NCI-H526 (cell line): Measurements from ENCODE around the gene WFDC2.
"Not testable (repeated sequence)": the region's sequence is repeated elsewhere in the genome, so short reads cannot be mapped to it uniquely, and the experiment has no call there.

ENCODE experiments used
- DNase-seq, 2 experiments: peaks; one replicate each; lab custom pipeline; 2025; lab: John Stamatoyannopoulos, UW

Gene WFDC2

DNA sequence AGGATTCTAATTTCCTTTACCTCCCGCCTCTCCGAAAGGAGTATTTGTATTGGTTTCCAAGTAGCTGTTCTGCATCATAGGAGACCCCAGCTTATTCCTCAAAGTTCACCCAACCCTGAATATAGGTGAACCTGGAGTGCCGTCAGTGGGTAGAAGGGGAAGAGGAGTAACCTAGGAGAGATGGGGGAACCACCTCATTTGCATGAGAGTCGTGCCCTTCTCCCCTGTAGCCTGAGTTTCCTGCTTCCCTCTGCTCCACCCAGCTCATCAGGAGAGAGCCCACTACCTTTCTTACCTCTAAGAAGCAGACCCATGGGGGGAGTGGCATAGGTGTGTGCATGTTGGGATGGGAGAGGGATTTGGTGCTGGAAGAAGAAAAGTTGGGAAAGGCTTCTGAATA lies 17.3 kb upstream of the WFDC2 start:
- DNase-seq = no peak

DNA sequence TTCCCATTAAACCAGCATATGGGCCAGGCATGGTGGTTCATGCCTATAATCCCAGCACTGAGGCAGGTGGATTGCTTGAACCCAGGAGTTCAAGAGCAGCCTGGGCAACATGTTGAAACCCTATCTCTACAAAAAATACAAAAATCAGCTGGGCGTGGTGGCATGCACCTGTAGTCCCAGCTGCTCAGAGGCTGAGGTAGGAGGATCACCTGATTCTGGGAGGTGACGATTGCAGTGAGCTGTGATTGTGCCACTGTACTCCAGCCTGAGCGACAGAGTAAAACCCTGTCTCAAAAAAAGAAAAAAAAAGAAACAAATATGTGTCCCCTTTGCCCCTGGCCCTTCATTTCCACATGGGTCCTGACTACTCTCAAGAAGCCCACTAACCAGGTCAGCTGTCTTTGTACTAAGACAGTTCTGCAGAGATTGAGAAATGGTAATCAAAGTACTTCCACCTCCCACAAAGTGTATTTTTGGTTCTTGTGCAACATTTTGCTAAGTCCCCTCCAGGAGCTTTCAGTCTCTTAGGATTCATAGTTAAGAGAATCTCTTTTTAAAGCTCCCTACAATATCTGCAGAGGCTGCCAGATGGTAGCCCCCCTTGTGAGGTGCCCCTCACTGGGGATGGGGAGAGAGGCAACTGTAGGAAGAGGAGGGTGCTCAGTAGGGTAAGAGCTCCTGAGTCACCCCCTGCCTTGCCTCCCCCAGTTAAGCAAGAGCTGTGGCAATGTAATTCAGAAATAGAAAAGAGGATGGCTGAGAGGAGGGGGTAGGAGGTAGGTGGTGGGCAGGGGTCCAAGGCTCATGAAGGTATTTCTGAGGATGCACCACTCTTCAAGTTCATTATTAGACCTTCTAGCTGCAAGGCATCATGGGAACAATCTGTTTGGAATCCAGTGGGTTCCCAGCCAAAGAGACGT lies 16.5 kb upstream of the WFDC2 start:
- no peak for DNase-seq

DNA sequence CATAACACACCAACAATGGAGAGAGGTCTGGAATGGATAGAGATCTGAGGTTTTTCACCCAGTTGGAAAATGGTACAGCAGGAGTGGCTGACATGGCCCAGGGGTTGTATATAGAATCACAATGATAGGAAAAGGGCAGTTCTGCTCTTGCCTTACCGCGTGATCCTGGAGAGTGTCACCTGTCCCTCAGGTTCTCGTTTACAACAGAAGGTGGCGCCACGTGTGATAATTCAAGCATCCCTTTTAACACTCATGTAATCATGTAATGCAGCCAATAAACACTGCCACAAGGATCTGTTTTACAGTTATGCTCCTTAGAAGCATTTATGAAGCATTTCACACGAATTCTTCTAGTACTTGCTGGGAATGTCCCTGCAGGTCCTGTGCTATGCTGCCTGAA lies 12.9 kb upstream of the WFDC2 start:
- peak; percentile 68 to 88 for DNase-seq

DNA sequence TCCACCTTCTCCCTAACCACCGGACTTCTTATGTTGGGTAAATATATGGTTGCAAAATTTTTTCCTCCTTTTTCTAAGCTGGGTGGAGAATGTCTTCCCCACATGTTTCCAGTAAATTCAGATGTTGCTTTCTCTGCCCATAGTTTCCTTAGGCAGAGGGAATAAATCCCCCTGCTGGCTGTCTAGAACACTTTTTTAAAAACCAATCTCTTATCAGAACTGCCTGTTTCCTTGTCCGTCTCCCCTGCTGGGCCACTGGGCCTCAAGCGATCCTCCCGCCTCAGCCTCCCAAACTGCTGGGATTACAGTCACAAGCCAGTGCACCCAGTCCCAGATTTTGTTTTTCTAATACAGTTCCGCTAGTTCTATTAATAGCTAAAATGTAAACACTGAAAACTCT lies 9.9 kb upstream of the WFDC2 start:
- peak in 1 of 2 experiments; percentile 14 for DNase-seq

DNA sequence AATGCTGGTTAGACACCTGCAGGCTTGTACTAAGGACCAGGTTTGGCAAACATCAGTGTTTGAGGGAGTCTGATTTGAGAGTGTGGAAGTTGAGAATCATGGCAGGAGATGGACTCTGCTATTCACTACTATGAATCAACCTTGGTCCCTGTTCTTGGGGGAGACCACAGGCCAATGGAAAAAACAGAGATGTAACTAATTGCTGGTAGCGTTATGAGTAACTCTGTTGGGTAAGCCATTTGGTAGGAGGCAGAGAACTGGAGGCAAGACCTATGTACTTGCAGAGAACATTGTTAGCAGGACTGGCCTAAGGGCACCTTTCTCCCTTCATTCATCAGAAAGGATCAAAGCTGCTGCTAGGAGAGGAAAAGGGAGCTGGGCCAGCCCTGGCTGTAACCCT lies 8.3 kb upstream of the WFDC2 start:
- no peak for DNase-seq

DNA sequence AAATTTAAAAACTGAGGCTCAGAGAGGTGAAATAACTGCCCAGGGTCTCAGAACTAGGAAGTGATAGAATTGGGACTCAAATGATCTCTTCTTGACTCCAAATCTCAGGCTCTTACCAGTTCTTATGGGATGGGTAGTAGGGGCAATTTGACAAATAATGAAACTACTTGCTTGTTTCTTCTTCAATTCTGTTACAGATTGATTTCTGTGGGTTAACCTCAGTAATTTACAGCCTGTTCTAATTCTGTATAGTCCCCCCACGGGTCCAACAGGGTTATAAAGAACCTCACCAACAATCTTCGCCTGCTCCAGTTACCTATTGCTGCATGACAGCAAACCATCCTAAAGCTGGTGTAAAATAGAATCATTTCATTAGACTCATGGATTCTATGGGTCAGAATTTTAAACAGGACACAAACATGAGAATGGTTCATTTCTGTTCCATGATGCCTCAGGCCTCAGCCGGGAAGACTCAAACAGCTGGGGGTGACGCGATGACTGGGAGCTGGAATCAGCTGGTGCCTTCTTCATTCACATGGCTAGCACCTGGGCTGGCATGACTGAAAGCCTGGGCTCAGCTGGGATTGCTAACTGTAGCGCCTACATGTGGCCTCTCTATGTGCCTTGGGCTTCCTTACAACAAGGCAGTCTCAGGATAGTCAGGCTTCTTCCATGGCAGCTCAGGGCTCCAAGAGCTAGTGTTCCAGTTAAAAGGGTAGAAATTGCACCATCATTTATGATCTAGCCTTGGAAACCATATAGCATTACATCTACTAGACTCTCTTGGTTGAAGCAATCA lies 6.6 kb upstream of the WFDC2 start:
- no peak for DNase-seq

DNA sequence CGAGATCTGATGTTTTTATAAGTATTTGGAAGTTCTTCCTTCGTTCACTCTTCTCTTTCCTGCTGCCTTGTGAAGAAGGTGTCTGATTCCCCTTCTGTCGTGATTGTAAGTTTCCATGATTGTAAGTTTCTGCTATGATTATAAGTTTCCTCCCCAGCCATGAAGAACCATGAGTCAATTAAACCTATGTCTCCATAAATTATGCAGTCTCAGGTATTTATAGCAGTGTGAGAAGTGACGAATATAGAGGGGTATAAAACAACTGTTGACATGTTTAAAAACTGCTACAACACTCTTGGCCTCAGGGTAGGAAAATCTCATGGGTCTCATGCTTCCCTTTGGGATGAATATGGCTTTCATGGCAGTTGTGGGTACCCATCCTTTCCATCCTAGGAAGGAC lies 5.8 kb upstream of the WFDC2 start:
- no peak for DNase-seq

DNA sequence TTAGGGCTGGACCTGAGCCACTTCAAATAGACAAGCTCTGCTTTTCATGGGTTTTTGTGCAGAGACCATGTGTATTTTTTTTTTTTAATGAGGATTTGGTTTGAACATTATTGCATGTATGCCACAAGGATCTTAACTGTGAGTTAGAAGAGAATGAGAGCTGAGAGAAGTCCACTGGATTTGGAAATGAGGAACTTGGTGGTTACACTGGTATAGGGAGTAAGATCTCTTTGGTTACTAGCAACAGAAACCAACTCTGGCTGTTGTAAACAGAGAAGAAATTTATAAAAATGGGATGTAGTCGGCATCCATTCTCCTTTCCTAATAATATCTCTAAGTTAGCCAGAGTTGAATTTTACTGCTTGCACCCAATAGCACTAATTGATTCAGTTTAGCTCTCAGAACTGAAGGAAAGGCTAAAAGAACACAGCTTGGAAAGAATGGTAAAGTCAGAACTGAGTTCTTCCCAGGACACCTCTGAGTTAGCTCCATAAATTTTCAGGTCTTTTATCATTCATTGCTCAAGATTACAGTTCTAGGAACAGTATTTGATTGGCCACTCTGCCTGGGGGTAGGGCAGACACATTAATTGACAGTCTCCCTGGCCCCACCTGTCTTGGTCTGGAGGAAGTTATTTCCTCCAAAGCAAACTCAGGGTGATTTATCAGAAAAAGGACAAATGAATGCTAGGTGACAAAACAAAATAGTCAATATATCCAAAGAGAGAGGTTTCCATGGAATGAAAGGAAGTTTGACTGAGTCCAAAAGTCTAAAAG lies 3.9 kb upstream of the WFDC2 start:
- no peak for DNase-seq

DNA sequence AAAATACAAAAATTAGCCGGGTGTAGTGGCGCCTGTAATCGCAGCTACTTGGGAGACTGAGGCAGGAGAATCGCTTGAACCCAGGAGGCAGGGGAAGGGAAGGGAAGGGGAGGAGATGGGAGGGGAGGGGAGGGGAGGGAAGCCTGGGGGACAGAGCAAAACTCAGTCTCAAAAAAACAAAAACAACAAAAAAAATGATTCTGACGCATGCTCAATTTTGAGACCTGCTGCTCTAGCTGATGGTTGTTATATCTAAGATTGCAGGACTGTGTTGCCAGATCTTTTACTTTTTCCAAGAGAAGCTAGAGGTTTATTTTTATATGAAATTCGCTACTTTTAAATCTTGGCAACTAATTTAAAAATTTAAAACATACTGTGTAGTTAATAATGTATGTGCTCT lies 2.4 kb upstream of the WFDC2 start:
- DNase-seq = no peak

DNA sequence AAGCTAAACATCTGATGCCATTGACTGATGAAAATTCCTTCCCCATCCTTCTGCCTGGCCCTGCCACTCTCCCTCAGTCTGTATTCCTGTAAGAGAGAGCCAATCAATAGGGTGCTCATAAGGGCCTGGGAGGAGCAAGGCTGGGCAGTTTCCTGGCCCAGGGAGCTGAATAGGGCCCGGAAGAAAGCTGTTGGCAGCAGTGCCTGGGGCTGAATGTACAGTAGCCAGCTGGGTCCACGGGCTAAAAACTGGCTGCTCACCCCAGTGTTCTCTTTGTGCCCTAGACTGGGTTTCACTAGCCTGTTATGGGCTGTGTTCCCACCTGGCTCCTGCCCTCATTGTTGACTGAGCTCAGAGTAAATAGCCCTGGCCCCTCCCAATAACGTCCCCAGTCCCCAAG lies 1.7 kb upstream of the WFDC2 start:
- peak in 1 of 2 experiments; percentile 36 for DNase-seq

DNA sequence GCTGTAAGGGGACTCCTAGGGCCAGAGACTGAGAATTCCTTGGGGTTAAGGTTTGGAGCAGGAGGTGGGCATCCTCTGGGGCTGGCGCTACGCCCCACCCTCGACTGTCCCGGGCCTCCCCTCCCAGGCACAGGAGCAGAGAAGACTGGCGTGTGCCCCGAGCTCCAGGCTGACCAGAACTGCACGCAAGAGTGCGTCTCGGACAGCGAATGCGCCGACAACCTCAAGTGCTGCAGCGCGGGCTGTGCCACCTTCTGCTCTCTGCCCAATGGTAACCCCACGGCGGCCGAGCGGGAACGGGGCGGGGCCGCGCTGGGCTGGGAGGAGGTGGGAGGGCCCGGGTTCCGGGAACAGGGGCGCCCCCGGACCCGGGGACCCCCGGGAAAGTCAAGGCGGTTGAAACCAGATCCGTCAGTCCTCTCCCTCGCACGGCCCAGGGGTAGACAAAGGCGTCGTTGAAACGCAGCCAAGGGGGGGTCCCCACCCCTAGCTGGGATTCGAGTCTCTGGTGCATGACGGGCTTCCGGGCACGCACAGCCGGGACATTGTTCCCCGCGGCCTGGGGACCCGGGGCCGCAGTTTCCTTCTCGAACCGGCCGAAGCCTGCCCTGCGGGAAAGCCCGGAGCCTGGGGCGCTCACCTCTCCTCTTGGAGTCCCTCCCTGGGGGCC lies 844 bp downstream of the WFDC2 start:
- peak; percentile 62 to 93 for DNase-seq

DNA sequence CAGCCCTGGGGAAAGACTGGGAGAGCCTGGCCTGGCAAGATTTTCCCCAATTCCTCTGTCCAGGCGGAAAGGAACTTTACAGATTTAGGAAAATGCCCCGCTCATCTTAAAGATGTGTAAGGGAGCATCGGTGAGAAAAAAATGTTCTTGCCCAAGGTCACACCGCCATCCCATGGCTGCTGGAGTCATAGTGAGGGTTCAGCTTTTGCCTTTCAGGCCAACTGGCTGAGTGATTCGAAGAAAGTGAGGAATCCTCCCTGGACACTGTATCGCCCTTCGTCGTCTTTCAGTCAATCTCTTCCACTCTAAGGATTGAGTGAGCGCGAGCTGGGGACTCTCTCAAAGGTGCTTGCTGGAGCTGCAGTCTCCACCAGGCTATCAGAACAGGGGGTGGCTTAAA lies 1.4 kb downstream of the WFDC2 start:
- peak in 1 of 2 experiments; percentile 58 for DNase-seq

DNA sequence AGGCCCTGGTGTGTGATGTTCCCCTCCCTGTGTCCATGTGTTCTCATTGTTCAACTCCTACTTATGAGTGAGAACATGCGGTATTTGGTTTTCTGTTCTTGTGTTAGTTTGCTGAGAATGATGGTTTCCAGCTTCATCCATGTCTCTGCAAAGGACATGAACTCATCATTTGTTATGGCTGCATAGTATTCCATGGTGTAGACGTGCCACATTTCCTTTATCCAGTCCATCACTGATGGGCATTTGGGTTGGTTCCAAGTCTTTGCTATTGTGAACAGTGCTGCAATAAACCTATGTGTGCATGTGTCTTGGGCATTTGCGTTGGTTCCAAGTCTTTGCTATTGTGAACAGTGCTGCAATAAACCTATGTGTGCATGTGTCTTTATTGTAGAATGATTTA lies 2.7 kb downstream of the WFDC2 start:
- DNase-seq = not testable (repeated sequence)

DNA sequence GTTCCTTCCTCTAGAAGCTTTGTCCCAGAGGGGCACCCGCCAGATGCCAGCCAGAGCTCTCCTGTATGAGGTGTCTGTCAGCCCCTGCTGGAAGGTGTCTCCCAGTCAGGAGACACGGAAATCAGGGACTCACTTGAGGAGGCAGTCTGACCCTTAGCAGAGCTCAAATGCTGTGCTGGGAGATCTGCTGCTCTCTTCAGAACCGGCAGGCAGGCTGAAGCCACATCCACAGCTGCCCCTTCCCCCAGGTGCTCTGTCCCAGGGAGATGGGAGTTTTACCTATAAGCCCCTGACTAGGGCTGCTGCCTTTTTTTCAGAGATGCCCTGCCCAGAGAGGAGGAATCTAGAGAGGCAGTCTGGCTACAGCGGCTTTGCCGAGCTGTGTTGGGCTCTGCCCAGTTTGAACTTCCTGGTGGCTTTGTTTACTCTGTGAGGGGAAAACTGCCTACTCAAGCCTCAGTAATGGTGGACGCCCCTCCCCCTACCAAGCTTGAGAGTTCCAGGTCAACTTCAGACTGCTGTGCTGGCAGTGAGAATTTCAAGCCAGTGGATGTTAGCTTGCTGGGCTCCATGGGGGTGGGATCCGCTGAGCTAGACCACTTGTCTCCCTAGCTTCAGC lies 8.1 kb downstream of the WFDC2 start:
- DNase-seq = not testable (repeated sequence)

DNA sequence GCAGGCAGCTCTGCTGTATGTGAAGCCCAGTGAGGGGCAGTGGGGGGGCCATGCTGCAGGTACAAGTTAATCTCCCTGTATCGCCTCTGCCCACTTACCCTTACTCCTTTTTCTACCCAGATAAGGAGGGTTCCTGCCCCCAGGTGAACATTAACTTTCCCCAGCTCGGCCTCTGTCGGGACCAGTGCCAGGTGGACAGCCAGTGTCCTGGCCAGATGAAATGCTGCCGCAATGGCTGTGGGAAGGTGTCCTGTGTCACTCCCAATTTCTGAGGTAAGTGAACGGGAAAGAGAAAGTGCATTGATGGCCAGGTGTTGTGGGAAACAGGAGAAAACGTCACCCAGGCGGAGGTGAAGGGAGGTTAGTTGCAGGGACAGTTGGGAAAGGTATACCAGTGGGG lies 10.3 kb downstream of the WFDC2 start:
- DNase-seq = no peak

DNA sequence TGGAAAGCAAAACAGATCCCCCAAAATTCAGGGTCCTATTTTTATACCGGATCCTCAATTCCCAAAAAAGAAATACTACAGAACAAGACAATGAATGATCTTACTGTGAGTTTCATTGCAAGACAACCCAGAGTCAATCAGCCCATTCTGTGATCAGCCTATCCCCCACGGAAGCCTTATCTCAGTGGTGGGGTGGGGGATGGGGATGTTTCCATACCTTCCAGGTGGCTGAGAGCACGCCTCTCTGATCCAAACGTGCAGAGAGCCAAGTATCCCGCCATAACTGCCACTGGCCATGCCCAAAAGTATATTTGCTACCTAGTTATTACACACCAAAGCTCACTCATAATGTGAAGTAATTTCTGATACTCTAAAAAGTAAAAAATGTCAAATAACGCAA lies 15.1 kb downstream of the WFDC2 start:
- DNase-seq = peak in 1 of 2 experiments; percentile 5

DNA sequence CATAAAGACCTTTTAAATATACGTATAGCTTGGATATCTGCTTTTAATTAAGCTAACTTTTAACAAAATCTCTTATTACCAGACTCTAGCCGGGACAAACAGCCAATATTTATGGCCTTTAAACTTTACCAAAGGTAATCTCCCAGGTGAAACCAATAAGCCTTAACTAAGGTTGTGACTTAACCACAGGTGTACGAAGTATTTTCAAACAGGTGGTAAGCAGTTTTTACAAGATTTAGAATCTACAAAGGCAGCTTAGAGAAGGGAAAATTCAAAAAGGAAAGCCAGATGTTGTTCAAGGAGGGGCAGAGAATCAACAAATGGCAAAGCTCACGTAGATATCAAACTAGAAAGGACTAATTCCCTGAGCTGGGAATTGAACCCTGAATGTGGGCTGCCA lies 15.8 kb downstream of the WFDC2 start:
- DNase-seq = no peak

DNA sequence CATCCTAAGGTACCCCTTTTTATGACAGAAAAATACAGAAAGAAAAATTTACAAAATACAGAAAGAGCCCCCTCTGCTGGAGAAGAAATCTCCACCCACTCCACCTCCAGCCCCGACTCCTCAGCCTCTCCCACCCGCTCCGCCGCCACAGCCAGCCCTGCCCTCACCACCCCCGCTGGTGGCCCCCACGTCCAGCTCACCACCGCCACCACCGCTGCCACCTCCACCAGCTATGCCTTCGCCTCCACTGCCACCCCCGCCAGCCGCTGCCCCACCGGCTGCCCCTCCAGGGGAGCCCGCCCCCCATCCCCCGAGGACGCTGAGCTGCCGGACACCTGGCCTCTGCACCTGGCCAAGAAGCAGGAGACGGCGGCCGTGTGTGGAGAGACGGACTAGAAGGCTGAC lies 17.7 kb downstream of the WFDC2 start:
- DNase-seq = peak in 1 of 2 experiments; percentile 63

DNA sequence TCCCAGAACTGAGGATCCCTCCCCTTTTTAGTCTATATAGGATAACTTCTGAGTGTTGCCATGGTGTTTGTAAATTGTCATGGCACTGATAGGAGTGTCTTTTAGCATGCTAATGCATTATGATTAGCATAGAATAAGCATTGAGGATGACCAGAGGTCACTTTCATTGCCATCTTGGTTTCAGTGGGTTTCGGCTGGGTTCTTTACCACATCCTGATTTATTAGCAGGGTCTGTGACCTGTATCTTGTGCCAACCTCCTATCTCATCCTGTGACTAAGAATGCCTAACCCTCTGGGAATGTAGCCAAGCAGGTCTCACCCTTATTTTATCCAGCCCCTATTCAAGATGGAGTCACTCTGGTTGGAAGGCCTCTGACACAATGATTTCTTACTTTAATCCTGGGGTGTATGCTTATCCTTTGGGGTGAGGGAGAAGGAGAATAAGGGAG lies 19.6 kb downstream of the WFDC2 start:
- DNase-seq = no peak

DNA sequence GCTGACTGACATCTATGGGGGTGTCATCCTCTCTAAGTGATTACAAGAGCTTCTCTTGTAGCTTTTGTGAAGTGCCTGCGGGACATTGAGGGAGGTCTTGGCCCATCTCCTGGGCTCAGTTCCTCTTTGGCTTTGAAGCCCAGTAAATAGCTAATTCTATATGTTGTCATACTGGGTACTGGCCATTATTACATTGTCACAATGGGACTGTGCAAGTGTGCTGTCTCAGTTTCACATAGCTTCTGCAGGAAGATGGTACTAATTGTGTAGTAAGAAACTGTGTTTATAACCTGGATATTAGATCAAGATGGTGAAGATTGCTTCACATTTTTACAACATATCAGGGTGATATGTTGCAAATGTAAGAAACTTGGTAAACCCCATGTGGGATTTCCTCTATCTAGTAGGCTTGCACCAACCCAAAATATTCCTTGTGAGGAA lies 26.0 kb downstream of the WFDC2 start:
- no peak for DNase-seq

DNA sequence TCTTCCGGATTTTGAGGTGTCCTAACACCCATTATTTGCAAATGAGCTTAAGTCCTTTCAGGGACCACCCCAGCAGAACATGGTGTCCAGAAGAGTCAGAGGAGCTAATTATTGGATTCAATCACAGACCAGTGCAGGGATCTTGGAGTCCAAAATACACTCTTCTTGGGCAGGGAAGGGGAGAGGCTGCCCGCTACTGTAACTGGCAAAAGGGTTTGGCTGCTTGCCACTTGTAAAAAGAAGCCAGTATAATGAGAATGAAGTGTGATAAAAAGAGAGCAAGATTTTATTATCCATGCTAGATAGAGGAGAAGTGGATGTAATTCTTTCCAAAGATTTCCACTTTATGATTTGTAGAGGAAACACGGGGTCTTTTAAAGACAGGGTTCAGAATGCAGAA lies 26.6 kb downstream of the WFDC2 start:
- no peak for DNase-seq
